Testis (tissue), 3 donors: ENCODE measurements around the gene TEDDM1. TPM values are rescaled to one million over a fixed set of nuclear protein-coding genes. Genes with fewer than 3 reads are reported as not detected.
A peak's percentile ranks its signal among the peaks of the same experiment; 100 is the strongest.

Experiments used
- DNase-seq: peaks from one replicate; pipeline ENCODE4 v3.0.0-alpha.2; 2019
- H3K27ac ChIP-seq, 2 donors: fragments of 200-600 bp; sonication (generic); one replicate each; pipeline ENCODE4 v1.5.1; 2019
- H3K27me3 ChIP-seq: fragments of 200-600 bp; sonication (generic); one replicate; pipeline ENCODE4 v1.5.1; 2019
- H3K36me3 ChIP-seq: fragments of 200-600 bp; sonication (generic); one replicate; pipeline ENCODE4 v1.5.1; 2017; ENCODE audit warnings: low read depth; ENCODE audit errors: missing control alignments
- H3K4me1 ChIP-seq: fragments of 200-600 bp; sonication (generic); one replicate; pipeline ENCODE4 v1.5.1; 2019
- H3K4me3 ChIP-seq, 2 donors: fragments of 200-600 bp; sonication (generic); one replicate each; pipeline ENCODE4 v1.5.1; 2017 to 2019
- H3K9me3 ChIP-seq: fragments of 200-600 bp; sonication (generic); one replicate; pipeline ENCODE4 v1.5.1; 2017
- CTCF ChIP-seq, 3 experiments: fragments of 450-650 bp in 2 of 3; fragments of 200-600 bp in 1 of 3; sonication (generic) in 1 of 3; IDR thresholded peaks; one replicate each; pipeline ENCODE4 v1.5.1; 2016 to 2019; ENCODE audit warnings: antibody characterized with exemption in 3 of 3, mild to moderate bottlenecking in 2 of 3, moderate library complexity in 1 of 3
- POLR2A ChIP-seq: fragments of 450-650 bp; IDR thresholded peaks from one replicate; pipeline ENCODE4 v1.6.1; 2017; ENCODE audit warnings: antibody characterized with exemption, mild to moderate bottlenecking, moderate library complexity
- WGBS, 2 donors: methylation state at CpG; one replicate each; pipeline ENCODE4 v1.1.5; 2018; 5-methylcytosine and 5-hydroxymethylcytosine counted together
- intact Hi-C: fragments of 100-400 bp; cut with DNase I; formaldehyde crosslinking; loops from one replicate; pipeline ENCODE4 v1.15.1; 2023; ENCODE audit warnings: low total_unique reads
- polyA plus RNA-seq: library from polyadenylated mRNA; stranded (reverse); fragments of 350-450 nt; fragmentation: Illumina TruSeq; extraction: RNeasy Lipid Tissue Mini Kit (QIAGEN cat#74804); gene quantifications from one replicate; pipeline ENCODE4 v1.2.3, GENCODE V29; 2014; ENCODE audit warnings: low read depth, low replicate concordance; ENCODE audit not compliant: insufficient read depth
- total RNA-seq, 2 donors: library from RNA; depleted of rRNA; stranded (reverse); fragments of >200 nt; gene quantifications; one replicate each; pipeline ENCODE4 v1.2.3, GENCODE V29; 2016

TEDDM1 gene
- total and polyA plus RNA-seq, 3 donors from 2014 or later: not detected

GRCh38 chr1:182350839-182351238 lies 49.6 kb downstream of the TEDDM1 start:
- WGBS, 2 donors: 89 to 90% methylated on average over 2 of the region's 2 CpGs
- no peak for DNase-seq
- Histone ChIP-seq H3K27ac (no peak overlapping the region), H3K9me3 (no peaks in the 10 kb centered on the region), H3K36me3 (no peaks in the 10 kb centered on the region), H3K4me1 (peaks cover 8% of the 10 kb centered on the region), H3K4me3 (no peak overlapping the region), H3K27me3 (no peaks in the 10 kb centered on the region)
- intact Hi-C loops: no loop called here
- TF ChIP-seq POLR2A: no peak
- no peak for TF ChIP-seq CTCF (IDR thresholded peaks at IDR 0.05)

- H3K4me1 ChIP-seq: peaks cover 8% of the 10 kb centered on the region
- 51 to 62% methylated on average over 6 of the region's 6 CpGs for WGBS, 2 donors
- no peaks in the 10 kb centered on the region for H3K9me3 ChIP-seq
- H3K4me3 ChIP-seq: no peak overlapping the region
- H3K36me3 ChIP-seq: no peaks in the 10 kb centered on the region
- no peak for TF ChIP-seq CTCF (IDR thresholded peaks at IDR 0.05)
- no peak for TF ChIP-seq POLR2A
- H3K27ac ChIP-seq: no peak overlapping the region
- H3K27me3 ChIP-seq: no peaks in the 10 kb centered on the region
- peak; percentile 44 for DNase-seq
- intact Hi-C loops: no loop called here
These were observed 51.3 kb downstream of the TEDDM1 start for GRCh38 chr1:182348961-182349747.

Other genes starting within 250 kb of the TEDDM1 start
- gene GLUL, start 8.9 kb downstream of the TEDDM1 start, total RNA-seq: 1,000 to 10,000 TPM; 1,066 to 1,224 TPM
- 958 TPM for gene GLUL, start 8.9 kb downstream of the TEDDM1 start, polyA plus RNA-seq
- gene RGSL1, start 49.5 kb upstream of the TEDDM1 start, total RNA-seq: 10 to 100 TPM; 12.6 to 25.9 TPM
- 37.1 TPM for gene RGSL1, start 49.5 kb upstream of the TEDDM1 start, polyA plus RNA-seq
- 1 to 10 TPM; 5.4 to 7.5 TPM for gene RNASEL, start 188.6 kb upstream of the TEDDM1 start, total RNA-seq
- gene RNASEL, start 188.6 kb upstream of the TEDDM1 start, polyA plus RNA-seq: 4.7 TPM
- gene RGS16, start 203.7 kb upstream of the TEDDM1 start, total RNA-seq: 1 to 10 TPM in 1 of 2 donors, under 1 TPM in 1; 0.93 to 1.3 TPM
- gene RGS16, start 203.7 kb upstream of the TEDDM1 start, polyA plus RNA-seq: 3.2 TPM